WI38 (cell line): Measurements from ENCODE around the gene CHSY1.
"Not testable (repeated sequence)": the region's sequence is repeated elsewhere in the genome, so short reads cannot be mapped to it uniquely, and the experiment has no call there.

Experiments
- H3K4me3 ChIP-seq: 2 replicates; pipeline ENCODE4 v1.5.1; 2011; ENCODE audit warnings: low read depth, mild to moderate bottlenecking, control low read depth, low read length
- CTCF ChIP-seq: IDR thresholded peaks from 2 replicates; pipeline ENCODE4 v1.5.1; 2012; ENCODE audit warnings: low read depth, mild to moderate bottlenecking, control low read depth, low read length

Gene CHSY1

GRCh38 chr15:101129851-101130380 lies 121.9 kb downstream of the CHSY1 start:
- TF ChIP-seq CTCF = no peak

GRCh38 chr15:101128221-101129015 lies 123.4 kb downstream of the CHSY1 start:
- TF ChIP-seq CTCF = no peak
- peak overlapping the region; percentile 12; the same call in 1 of the 2 replicates for H3K4me3 ChIP-seq

More at GRCh38 chr15:101129851-101130380, 121.9 kb downstream of the CHSY1 start:
- no peak overlapping the region for H3K4me3 ChIP-seq

- H3K4me3 ChIP-seq = peak overlapping the region; percentile 32; the same call in 1 of the 2 replicates
- no peak for TF ChIP-seq CTCF
These were observed 124.3 kb downstream of the CHSY1 start for GRCh38 chr15:101127506-101128076.

GRCh38 chr15:101126618-101127505 lies 125.0 kb downstream of the CHSY1 start:
- TF ChIP-seq CTCF = no peak
- H3K4me3 ChIP-seq = peak overlapping the region; percentile 32; the same call in 1 of the 2 replicates

GRCh38 chr15:101125881-101126428 lies 125.9 kb downstream of the CHSY1 start:
- not testable (repeated sequence) for H3K4me3 ChIP-seq
